Astrocyte (in vitro differentiated cells and primary cell): ENCODE measurements around the gene UCHL5.

Experiments used
- CTCF ChIP-seq: IDR thresholded peaks from 2 replicates; pipeline ENCODE4 v1.5.1; 2011; ENCODE audit warnings: low read depth, mild to moderate bottlenecking, inconsistent platforms, low read length, moderate library complexity; ENCODE audit not compliant: insufficient read depth
- EZH2 ChIP-seq: IDR thresholded peaks from 2 replicates; pipeline ENCODE4 v1.6.1; 2012; ENCODE audit warnings: mild to moderate bottlenecking, low read length, inconsistent platforms; ENCODE audit not compliant: insufficient read depth

- no peak for TF ChIP-seq CTCF
- TF ChIP-seq EZH2, result no peak
These were observed 1.8 kb upstream of the UCHL5 start for GRCh38 chr1:193060938-193061337.
